ENCODE measurements around the gene UTS2B.
"Not testable (repeated sequence)": the region's sequence is repeated elsewhere in the genome, so short reads cannot be mapped to it uniquely, and the experiment has no call there.

UTS2B gene

DNA sequence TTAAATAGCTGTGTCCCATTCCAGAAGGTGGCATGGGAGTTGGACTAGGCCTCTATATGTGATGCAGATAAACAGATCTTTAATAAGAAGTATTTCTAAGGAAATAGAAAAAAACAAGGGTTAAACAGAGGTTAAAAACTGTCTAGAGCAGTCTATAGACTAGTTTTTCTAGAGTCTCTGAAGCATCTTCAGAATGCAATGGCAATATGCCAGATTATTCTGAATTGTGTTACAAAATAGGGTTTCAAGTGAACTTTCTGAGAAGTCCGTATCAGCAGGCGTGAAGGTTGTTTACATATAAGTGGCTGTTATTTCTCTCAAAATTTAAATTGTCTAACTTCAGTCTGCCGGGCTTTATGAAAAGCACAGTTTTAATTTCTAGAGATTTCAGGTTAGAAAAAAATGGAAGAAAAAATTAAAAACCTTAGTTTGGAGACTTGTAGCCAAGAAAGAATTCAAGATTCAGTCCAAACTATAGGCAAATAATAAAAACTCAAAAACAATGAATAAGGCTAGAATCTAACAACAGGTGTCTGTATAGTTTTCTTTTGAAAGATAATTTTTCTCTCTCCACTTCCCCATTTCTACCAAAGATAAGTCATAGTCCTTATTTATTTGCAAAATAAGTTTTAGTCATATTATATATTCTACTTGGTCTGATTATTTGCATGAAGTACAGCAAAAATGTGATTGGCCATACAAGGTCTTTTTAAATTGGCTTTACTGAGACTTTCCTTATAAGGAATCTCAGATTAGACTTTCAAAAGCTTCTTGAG is 76.0 kb downstream of the UTS2B start:
- no peak for DNase-seq (ENCODE audit: low read depth)
- H3K4me3 ChIP-seq (ENCODE audit: low read depth, low read length), result no peak overlapping the region
- TF ChIP-seq, protein P1, sequence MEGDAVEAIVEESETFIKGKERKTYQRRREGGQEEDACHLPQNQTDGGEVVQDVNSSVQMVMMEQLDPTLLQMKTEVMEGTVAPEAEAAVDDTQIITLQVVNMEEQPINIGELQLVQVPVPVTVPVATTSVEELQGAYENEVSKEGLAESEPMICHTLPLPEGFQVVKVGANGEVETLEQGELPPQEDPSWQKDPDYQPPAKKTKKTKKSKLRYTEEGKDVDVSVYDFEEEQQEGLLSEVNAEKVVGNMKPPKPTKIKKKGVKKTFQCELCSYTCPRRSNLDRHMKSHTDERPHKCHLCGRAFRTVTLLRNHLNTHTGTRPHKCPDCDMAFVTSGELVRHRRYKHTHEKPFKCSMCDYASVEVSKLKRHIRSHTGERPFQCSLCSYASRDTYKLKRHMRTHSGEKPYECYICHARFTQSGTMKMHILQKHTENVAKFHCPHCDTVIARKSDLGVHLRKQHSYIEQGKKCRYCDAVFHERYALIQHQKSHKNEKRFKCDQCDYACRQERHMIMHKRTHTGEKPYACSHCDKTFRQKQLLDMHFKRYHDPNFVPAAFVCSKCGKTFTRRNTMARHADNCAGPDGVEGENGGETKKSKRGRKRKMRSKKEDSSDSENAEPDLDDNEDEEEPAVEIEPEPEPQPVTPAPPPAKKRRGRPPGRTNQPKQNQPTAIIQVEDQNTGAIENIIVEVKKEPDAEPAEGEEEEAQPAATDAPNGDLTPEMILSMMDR (IDR thresholded peaks at IDR 0.05; ENCODE audit: insufficient read depth, low read depth, low read length, missing control alignments), result no peak

DNA sequence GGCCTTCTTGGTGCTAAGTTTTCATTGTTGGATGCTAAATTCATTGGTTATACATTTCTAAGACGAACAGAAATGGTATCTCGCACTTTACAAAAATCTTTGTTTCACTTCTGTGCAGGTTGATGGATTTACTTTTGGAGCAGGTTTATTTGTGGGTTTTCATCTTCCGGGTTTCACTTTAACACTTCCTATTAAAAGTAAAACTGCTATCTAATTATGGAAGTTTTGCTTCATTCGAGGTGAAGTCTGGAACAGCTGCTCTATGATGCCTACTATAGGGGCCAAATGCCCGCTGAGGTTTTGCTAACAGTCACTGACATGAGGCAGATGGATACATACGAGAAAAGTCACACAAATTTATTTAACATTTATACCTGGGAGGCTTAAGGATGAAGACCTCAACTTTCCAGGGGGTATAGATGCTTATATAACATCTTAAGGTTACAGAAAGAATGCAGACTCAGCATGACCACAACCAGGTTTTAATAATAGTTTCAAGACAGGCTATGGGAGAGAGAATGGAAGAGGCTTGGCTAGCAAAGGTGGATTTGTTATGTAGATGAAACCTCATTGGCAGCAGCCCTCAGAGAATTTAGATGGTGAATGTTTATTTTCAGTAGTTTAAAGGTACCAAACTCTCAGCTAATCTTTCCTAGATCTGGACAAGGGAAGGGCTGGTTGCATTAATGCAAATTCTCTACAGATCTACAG is 77.1 kb downstream of the UTS2B start:
- H3K4me3 ChIP-seq (ENCODE audit: low read depth, low read length), result peak overlapping the region; percentile 53
- peak; percentile 34 for DNase-seq (ENCODE audit: low read depth)
- TF ChIP-seq, protein P1 (IDR thresholded peaks at IDR 0.05; ENCODE audit: insufficient read depth, low read depth, low read length, missing control alignments), result no peak

DNA sequence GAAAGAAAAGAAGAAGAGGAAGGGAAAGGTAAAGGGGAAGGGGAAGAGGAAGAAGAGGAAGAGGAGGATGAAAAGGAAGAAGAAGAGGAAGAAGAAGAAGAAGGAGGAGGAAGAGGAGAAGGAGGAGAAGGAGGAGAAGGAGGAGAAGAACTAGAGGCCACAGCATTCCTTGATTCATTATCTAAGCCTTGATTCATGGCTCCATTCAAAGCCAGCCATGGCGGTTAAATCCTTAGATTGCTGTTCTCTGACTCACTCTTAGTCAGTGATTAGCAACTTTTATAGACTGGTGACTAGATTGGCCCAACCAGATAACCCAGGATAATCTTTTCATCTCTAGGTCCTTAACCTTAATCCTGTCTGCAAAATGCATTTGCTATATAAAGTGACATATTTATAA is 83.7 kb downstream of the UTS2B start:
- no peak for DNase-seq (ENCODE audit: low read depth)
- H3K4me3 ChIP-seq (ENCODE audit: low read depth, low read length), result no peak overlapping the region

DNA sequence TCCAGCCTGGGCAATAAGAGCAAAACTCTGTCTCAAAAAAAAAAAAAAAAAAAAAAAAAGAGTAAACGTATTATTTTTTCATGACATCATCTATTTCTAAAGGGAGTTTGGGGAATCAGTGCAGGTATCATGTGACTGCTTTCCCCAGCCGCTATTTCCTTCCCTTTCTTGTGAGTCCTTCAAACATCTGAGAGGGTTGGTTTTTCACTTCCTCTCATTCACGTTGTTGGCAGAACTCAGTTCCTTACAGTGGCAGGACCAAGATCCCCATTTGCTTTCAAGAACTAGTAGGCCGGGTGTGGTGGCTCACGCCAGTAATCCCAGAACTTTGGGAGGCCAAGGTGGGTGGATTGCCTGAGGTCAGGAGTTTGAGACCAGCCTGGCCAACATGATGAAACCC is 84.3 kb downstream of the UTS2B start:
- DNase-seq (ENCODE audit: low read depth), result peak; percentile 76
- H3K4me3 ChIP-seq (ENCODE audit: low read depth, low read length), result not testable (repeated sequence)

More for the DNA sequence above, 83.7 kb downstream of the UTS2B start:
- TF ChIP-seq, protein P1 (IDR thresholded peaks at IDR 0.05; ENCODE audit: insufficient read depth, low read depth, low read length, missing control alignments), result no peak

DNA sequence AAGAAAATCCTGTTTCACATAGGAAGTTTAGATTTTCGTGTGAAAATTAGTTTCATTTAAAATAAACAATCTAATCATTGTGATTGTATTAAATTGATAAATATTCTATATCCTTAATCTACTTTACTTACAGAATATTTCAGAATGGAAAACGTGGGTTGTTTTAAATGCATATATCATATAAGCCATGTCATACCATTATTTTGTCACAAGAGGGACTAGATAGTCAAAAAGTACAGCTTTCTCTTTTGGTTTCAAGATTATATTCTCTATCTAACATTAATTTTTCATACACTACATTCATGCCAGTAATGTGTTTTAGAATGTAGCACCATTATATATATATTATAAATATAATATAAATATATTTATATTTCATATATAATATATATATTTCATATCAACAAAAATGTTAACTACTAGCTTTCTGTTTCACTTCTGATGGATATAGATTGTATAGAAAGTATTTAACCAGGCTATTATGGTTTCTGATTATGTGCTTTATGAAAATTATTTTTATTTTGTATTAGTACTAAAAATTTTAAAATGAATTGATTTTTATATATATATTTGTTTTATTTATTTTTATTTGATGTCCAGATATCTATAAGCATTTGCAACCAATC is 86.0 kb downstream of the UTS2B start:
- no peak for DNase-seq (ENCODE audit: low read depth)
- no peak overlapping the region for H3K4me3 ChIP-seq (ENCODE audit: low read depth, low read length)
- TF ChIP-seq, protein P1 (IDR thresholded peaks at IDR 0.05; ENCODE audit: insufficient read depth, low read depth, low read length, missing control alignments), result peak; percentile 27

DNA sequence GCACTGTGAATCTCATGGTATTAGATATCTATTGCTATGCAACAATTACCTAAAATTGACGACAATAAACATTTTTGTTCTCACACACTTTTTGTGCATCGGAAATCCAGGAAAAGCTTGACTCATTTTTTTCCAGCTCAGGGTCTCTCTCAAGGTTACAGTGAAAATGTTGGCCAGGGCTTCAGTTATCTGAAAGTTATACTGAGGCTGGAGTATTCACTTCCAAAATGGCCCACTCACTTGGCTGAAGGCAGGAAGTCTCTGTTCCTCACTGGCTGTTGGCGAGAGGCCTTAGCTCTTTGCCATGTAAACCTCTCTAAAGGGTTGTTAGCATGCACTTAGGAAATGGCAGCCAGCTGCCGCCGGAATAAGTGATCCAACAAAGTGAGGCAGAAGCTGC is 89.8 kb downstream of the UTS2B start:
- TF ChIP-seq, protein P1 (IDR thresholded peaks at IDR 0.05; ENCODE audit: insufficient read depth, low read depth, low read length, missing control alignments), result no peak
- no peak overlapping the region for H3K4me3 ChIP-seq (ENCODE audit: low read depth, low read length)
- DNase-seq (ENCODE audit: low read depth), result no peak

DNA sequence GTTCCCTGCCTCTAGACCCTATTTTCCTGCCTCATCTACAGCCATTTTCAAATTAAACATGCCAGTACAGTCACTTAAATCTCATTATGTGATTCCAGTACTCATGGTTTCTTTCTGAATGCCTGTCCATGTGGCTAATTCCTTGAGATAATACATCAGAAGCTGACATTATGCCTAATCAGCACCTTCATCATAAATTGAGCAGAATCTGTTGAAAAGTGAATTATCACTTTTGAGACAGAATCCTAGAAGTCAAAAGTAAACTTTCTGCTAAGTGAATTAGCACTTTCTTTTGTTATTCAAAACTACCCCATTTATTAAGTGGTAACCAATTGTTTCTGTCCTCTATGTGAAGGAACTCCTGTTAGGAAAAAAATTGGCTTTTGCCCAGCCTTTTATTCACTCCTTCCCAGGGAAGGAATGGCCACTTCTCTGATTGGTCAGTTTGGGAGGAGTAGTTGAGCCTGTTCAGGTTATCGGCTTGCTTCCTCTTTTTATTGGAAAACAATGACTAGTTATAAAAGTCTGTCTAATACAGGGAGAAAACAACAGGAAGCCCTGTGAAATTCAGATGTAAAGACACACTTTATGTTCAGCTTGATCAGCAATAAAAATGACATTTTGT is 90.8 kb downstream of the UTS2B start:
- TF ChIP-seq, protein P1 (IDR thresholded peaks at IDR 0.05; ENCODE audit: insufficient read depth, low read depth, low read length, missing control alignments), result no peak
- DNase-seq (ENCODE audit: low read depth), result no peak
- H3K4me3 ChIP-seq (ENCODE audit: low read depth, low read length), result no peak overlapping the region
